Uterus (tissue), 4 donors: ENCODE measurements around the gene SNAPC4. TPM values are rescaled to one million over a fixed set of nuclear protein-coding genes. Genes with fewer than 3 reads are reported as not detected.
A peak's percentile ranks its signal among the peaks of the same experiment; 100 is the strongest.

Experiments used
- DNase-seq, 2 donors: peaks; one replicate each; pipeline ENCODE4 v3.0.0-alpha.2; 2019 to 2020
- H3K27ac ChIP-seq, 2 donors: fragments of 200-600 bp; sonication (generic); 1 replicate in 1 of 2; 2 replicates in 1 of 2; pipeline ENCODE4 v1.5.1; 2016 to 2018
- H3K27me3 ChIP-seq, 2 donors: fragments of 200-600 bp; sonication (generic); one replicate each; pipeline ENCODE4 v1.5.1; 2018 to 2019; ENCODE audit warnings: control low read depth in 1 of 2
- H3K36me3 ChIP-seq, 2 donors: fragments of 200-600 bp; sonication (generic); one replicate each; pipeline ENCODE4 v1.5.1; 2019; ENCODE audit warnings: control low read depth in 1 of 2
- H3K4me1 ChIP-seq, 2 donors: fragments of 200-600 bp; sonication (generic); one replicate each; pipeline ENCODE4 v1.5.1; 2018 to 2019; ENCODE audit warnings: control low read depth in 1 of 2
- H3K4me3 ChIP-seq, 2 donors: fragments of 200-600 bp; sonication (generic); 1 replicate in 1 of 2; 2 replicates in 1 of 2; pipeline ENCODE4 v1.5.1; 2018 to 2019; ENCODE audit warnings: mild to moderate bottlenecking in 1 of 2
- H3K9me3 ChIP-seq, 2 donors: fragments of 200-600 bp; sonication (generic); one replicate each; pipeline ENCODE4 v1.5.1; 2019; ENCODE audit warnings: control low read depth in 1 of 2
- POLR2A ChIP-seq, 2 donors: fragments of 450-650 bp; IDR thresholded peaks; one replicate each; pipeline ENCODE4 v1.6.1; 2016; ENCODE audit warnings: antibody characterized with exemption in 2 of 2, mild to moderate bottlenecking in 1 of 2, moderate library complexity in 1 of 2
- intact Hi-C: fragments of 100-400 bp; cut with DNase I; formaldehyde crosslinking; loops from one replicate; pipeline ENCODE4 v1.15.1; 2023; ENCODE audit warnings: low total_unique reads
- total RNA-seq, 4 donors: library from RNA; depleted of rRNA in 3 of 4; stranded (reverse); fragments of >200 nt in 3 of 4; gene quantifications; one replicate each; pipeline versions ENCODE4 v1.1.0 to v1.2.4, GENCODE V29; 2014 to 2023
- TF ChIP-seq, protein P1 (sequence below), 4 experiments: fragments of 200-600 bp in 2 of 4; fragments of 450-650 bp in 2 of 4; sonication (generic) in 2 of 4; IDR thresholded peaks; one replicate each; pipeline ENCODE4 v1.5.1; 2016 to 2019; ENCODE audit warnings: antibody characterized with exemption in 4 of 4, mild to moderate bottlenecking in 2 of 4, moderate library complexity in 1 of 4
- donor health status: DM: yes; HTN: yes; CAD: no.

The SNAPC4 gene
- total RNA-seq, 4 donors from 2014 or later, result 0.51 to 12.5 (median 7.7) TPM

GRCh38 chr9:136357202-136357725, 42.7 kb downstream of the SNAPC4 start:
- Histone ChIP-seq H3K9me3 (no peaks in the 10 kb centered on the region), H3K4me3 (no peak overlapping the region), H3K36me3 (no peaks in the 10 kb centered on the region), H3K27me3 (no peaks in the 10 kb centered on the region), H3K4me1 (peaks cover 0 to 14% of the 10 kb centered on the region in 2 donors), H3K27ac (no peak overlapping the region)
- no peak for DNase-seq
- intact Hi-C loops, result no loop called here
- TF ChIP-seq, protein P1, sequence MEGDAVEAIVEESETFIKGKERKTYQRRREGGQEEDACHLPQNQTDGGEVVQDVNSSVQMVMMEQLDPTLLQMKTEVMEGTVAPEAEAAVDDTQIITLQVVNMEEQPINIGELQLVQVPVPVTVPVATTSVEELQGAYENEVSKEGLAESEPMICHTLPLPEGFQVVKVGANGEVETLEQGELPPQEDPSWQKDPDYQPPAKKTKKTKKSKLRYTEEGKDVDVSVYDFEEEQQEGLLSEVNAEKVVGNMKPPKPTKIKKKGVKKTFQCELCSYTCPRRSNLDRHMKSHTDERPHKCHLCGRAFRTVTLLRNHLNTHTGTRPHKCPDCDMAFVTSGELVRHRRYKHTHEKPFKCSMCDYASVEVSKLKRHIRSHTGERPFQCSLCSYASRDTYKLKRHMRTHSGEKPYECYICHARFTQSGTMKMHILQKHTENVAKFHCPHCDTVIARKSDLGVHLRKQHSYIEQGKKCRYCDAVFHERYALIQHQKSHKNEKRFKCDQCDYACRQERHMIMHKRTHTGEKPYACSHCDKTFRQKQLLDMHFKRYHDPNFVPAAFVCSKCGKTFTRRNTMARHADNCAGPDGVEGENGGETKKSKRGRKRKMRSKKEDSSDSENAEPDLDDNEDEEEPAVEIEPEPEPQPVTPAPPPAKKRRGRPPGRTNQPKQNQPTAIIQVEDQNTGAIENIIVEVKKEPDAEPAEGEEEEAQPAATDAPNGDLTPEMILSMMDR (IDR thresholded peaks at IDR 0.05), result no peak
- TF ChIP-seq POLR2A (IDR thresholded peaks at IDR 0.05), result no peak

DNA sequence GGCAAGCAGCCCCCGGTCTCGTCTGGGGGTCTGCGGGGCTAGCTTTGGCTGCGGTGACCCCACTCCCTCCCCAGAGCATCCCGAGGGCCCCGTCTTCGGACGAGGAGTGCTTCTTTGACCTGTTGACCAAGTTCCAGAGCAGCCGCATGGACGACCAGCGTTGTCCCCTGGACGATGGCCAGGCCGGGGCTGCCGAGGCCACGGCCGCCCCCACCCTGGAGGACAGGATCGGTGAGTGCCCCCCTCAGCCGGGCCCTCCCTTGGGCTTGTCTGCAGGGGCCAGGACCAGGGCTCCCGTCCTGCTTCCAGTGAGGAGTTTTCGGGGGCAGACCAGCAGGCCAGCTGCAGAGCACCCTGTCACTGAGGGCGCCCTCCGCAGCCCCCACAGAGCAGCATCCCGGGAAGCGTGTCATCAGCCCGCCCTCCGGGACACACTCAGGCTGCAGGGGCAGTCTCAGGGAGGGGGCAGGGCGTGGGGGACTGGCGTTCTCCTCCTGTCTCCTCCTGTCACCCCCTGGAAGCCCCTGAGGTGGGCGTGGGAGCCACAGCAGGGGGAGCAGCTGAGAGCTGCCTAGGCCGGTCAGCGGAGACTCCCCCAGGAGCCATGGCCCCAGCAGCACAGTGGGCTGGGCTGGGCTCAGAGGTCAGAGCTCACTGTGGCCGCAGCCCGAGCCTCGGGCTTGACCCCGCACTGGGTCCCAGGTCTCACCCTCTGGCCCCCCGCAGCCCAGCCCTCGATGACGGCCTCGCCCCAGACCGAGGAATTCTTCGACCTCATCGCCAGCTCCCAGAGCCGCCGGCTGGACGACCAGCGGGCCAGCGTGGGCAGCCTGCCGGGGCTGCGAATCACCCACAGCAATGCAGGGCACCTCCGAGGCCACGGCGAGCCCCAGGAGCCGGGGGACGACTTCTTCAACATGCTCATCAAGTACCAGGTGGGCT, 44.1 kb downstream of the SNAPC4 start:
- Histone ChIP-seq H3K4me3 (no peak overlapping the region), H3K27ac (peak overlapping the region in 1 of 2 donors; percentile 35), H3K9me3 (no peaks in the 10 kb centered on the region), H3K36me3 (no peaks in the 10 kb centered on the region), H3K27me3 (no peaks in the 10 kb centered on the region), H3K4me1 (peaks cover 0 to 14% of the 10 kb centered on the region in 2 donors)
- no peak for DNase-seq
- TF ChIP-seq, protein P1 (IDR thresholded peaks at IDR 0.05), result no peak
- TF ChIP-seq POLR2A (IDR thresholded peaks at IDR 0.05), result no peak
- intact Hi-C loops, result no loop called here

DNA sequence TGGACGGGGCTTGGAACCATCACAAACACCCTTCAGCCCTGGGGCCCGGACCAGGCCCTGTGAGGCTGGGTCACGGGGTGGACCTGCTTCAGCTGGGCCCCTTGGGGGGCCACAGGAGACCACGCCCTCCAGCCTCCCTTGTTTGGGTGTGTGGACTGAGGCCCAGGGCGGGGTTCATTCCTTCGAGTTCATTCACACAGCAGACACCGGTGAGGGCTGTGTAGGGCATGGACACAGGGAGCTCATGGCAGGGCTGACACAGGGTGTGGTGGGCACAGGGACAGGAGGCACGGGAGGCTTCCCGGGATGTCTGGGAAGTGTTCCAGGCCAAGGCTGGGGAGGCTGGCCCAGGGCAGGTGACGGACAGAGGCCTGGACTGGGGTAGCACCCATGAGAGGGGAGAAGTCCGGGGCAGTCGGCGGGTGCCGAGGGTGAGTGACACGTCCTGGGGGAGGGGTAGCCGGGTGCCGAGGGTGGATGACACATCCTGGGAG, 45.3 kb downstream of the SNAPC4 start:
- Histone ChIP-seq H3K4me1 (peaks cover 0 to 14% of the 10 kb centered on the region in 2 donors), H3K9me3 (no peaks in the 10 kb centered on the region), H3K4me3 (no peak overlapping the region), H3K27ac (peak overlapping the region; percentile 42 to 81), H3K27me3 (no peaks in the 10 kb centered on the region), H3K36me3 (no peaks in the 10 kb centered on the region)
- TF ChIP-seq, protein P1 (IDR thresholded peaks at IDR 0.05), result no peak
- TF ChIP-seq POLR2A (IDR thresholded peaks at IDR 0.05), result no peak
- intact Hi-C loops, result no loop called here
- peak; percentile 59 to 61 for DNase-seq

DNA sequence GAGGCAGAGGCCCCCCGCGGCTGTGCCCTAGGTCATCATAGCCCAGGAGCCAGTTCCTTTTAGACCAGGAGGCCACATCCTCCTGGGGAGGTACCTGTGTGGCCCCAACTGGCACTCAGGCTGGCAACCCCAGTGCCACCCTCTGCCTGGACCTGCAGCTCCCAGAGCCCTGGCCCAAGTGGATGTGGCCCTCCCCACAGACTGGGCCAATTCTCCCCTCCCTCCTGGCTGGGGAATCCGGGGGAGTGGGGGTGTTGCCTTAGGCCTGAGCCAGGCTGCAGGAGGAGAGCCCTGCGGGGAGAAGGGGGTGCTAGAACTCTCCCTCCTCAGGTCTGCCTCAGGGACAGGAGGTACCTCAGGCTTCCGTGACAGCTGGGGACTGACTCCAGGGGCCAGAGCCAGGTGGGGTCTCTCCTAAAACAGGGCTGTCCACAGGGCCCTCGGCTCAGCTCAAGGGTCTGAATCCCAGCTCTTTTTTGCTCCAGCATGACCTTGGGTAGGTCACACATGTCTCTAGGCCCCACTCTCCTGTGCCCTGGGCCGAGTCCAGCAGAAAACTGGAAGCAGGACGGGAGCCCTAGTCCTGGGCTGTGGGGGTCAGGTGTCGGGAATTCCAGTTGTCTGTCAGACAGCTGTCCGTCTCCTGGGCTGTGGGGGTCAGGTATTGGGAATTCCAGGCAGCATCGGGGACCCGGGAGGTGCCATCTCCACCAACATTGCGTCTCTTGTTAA, 46.0 kb downstream of the SNAPC4 start:
- TF ChIP-seq POLR2A (IDR thresholded peaks at IDR 0.05), result no peak
- TF ChIP-seq, protein P1 (IDR thresholded peaks at IDR 0.05), result no peak
- H3K27me3 ChIP-seq, result no peaks in the 10 kb centered on the region
- intact Hi-C loops, result no loop called here
- H3K27ac ChIP-seq, result peak overlapping the region; percentile 42 to 81
- H3K4me1 ChIP-seq, result peaks cover 0 to 14% of the 10 kb centered on the region in 2 donors
- H3K4me3 ChIP-seq, result no peak overlapping the region
- DNase-seq, result peak; percentile 63 to 66
- no peaks in the 10 kb centered on the region for H3K9me3 ChIP-seq
- no peaks in the 10 kb centered on the region for H3K36me3 ChIP-seq
